ENCODE data around the gene PARL.

PARL gene

GRCh38 chr3:183818041-183818620 is 66.5 kb downstream of the PARL start:
- H3K4me3 ChIP-seq (ENCODE audit: low read depth, low read length): no peak overlapping the region
- no peak for TF ChIP-seq CTCF (IDR thresholded peaks at IDR 0.05; ENCODE audit: low read depth, low read length)
- no peak for DNase-seq (ENCODE audit: low read depth, low spot score)
- in situ Hi-C loops (cut with HindIII; ENCODE audit: low sequenced_read_pairs): no loop called here

- no peak for TF ChIP-seq CTCF (IDR thresholded peaks at IDR 0.05; ENCODE audit: low read depth, low read length)
- DNase-seq (ENCODE audit: low read depth, low spot score): no peak
- in situ Hi-C loops (cut with HindIII; ENCODE audit: low sequenced_read_pairs): no loop called here
- no peak overlapping the region for H3K4me3 ChIP-seq (ENCODE audit: low read depth, low read length)
Measured at GRCh38 chr3:183817639-183818038, 67.0 kb downstream of the PARL start.

GRCh38 chr3:183816681-183817510 is 67.8 kb downstream of the PARL start:
- in situ Hi-C loops (cut with HindIII; ENCODE audit: low sequenced_read_pairs): no loop called here
- no peak overlapping the region for H3K4me3 ChIP-seq (ENCODE audit: low read depth, low read length)
- DNase-seq (ENCODE audit: low read depth, low spot score): no peak
- TF ChIP-seq CTCF (IDR thresholded peaks at IDR 0.05; ENCODE audit: low read depth, low read length): no peak

- in situ Hi-C loops (cut with HindIII; ENCODE audit: low sequenced_read_pairs): no loop called here
- no peak for DNase-seq (ENCODE audit: low read depth, low spot score)
- TF ChIP-seq CTCF (IDR thresholded peaks at IDR 0.05; ENCODE audit: low read depth, low read length): no peak
- no peak overlapping the region for H3K4me3 ChIP-seq (ENCODE audit: low read depth, low read length)
Measured at GRCh38 chr3:183815951-183816475, 68.7 kb downstream of the PARL start.

- no peak for DNase-seq (ENCODE audit: low read depth, low spot score)
- no peak overlapping the region for H3K4me3 ChIP-seq (ENCODE audit: low read depth, low read length)
- no peak for TF ChIP-seq CTCF (IDR thresholded peaks at IDR 0.05; ENCODE audit: low read depth, low read length)
- in situ Hi-C loops (cut with HindIII; ENCODE audit: low sequenced_read_pairs): no loop called here
Measured at GRCh38 chr3:183815563-183815940, 69.1 kb downstream of the PARL start.

- DNase-seq (ENCODE audit: low read depth, low spot score): no peak
- no peak overlapping the region for H3K4me3 ChIP-seq (ENCODE audit: low read depth, low read length)
- in situ Hi-C loops (cut with HindIII; ENCODE audit: low sequenced_read_pairs): no loop called here
- TF ChIP-seq CTCF (IDR thresholded peaks at IDR 0.05; ENCODE audit: low read depth, low read length): no peak
Measured at GRCh38 chr3:183814240-183814639, 70.4 kb downstream of the PARL start.
